Keratinocyte (primary cell): Measurements from ENCODE around the gene ATP5ME. TPM values are rescaled to one million over a fixed set of nuclear protein-coding genes. Genes with fewer than 3 reads are reported as not detected.

Source experiments
- DNase-seq: peaks from one replicate; pipeline ENCODE4 v3.0.0-alpha.2; 2011; ENCODE audit warnings: low read depth, missing footprints, low spot score
- FAIRE-seq: peaks from 2 replicates; lab custom pipeline; 2011; peaks lifted over from hg19 to GRCh38; lab: Jason Lieb, UNC
- H2AFZ ChIP-seq: 2 replicates; pipeline ENCODE4 v1.6.0; 2012; ENCODE audit warnings: low read length, control low read depth, inconsistent platforms; ENCODE audit not compliant: control insufficient read depth
- H3K27ac ChIP-seq: 2 replicates; pipeline ENCODE4 v1.5.1; 2011; ENCODE audit warnings: low read length; ENCODE audit not compliant: control insufficient read depth, insufficient read depth
- H3K27me3 ChIP-seq: 3 replicates; pipeline ENCODE4 v1.6.0; 2011; ENCODE audit warnings: low read length; ENCODE audit not compliant: control insufficient read depth, insufficient read depth; ENCODE audit errors: extremely low read depth
- H3K36me3 ChIP-seq, 2 experiments: 2 replicates in 1 of 2; 3 replicates in 1 of 2; pipeline ENCODE4 v1.5.1; 2011; ENCODE audit warnings: low read length in 2 of 2, mild to moderate bottlenecking in 1 of 2; ENCODE audit not compliant: control insufficient read depth in 2 of 2, insufficient read depth in 2 of 2; ENCODE audit errors: extremely low read depth in 1 of 2
- H3K4me1 ChIP-seq: 3 replicates; pipeline ENCODE4 v1.5.1; 2011; ENCODE audit warnings: low read length; ENCODE audit not compliant: control insufficient read depth, insufficient read depth; ENCODE audit errors: extremely low read depth
- H3K4me2 ChIP-seq: 3 replicates; pipeline ENCODE4 v1.6.0; 2011; ENCODE audit warnings: low read depth, low read length; ENCODE audit not compliant: control insufficient read depth, insufficient read depth; ENCODE audit errors: extremely low read depth
- H3K4me3 ChIP-seq, 3 experiments: fragments of 200-600 bp in 1 of 3; sonication (generic) in 1 of 3; 2 replicates in 2 of 3; 3 replicates in 1 of 3; pipeline ENCODE4 v1.5.1; 2011 to 2016; ENCODE audit warnings: low read length in 3 of 3, mild to moderate bottlenecking in 3 of 3, control low read depth in 2 of 3, inconsistent platforms in 1 of 3, low read depth in 1 of 3, mixed read lengths in 1 of 3, mixed run types in 1 of 3, moderate library complexity in 1 of 3; ENCODE audit not compliant: control insufficient read depth in 2 of 3, insufficient read depth in 2 of 3; ENCODE audit errors: extremely low read depth in 1 of 3
- H3K79me2 ChIP-seq: 2 replicates; pipeline ENCODE4 v1.6.0; 2012; ENCODE audit warnings: low read length; ENCODE audit not compliant: control insufficient read depth, insufficient read depth
- H3K9ac ChIP-seq: 3 replicates; pipeline ENCODE4 v1.6.0; 2011; ENCODE audit warnings: low read length; ENCODE audit not compliant: control insufficient read depth, insufficient read depth; ENCODE audit errors: extremely low read depth
- H3K9me1 ChIP-seq: 3 replicates; pipeline ENCODE4 v1.6.0; 2011; ENCODE audit warnings: low read length; ENCODE audit not compliant: control insufficient read depth, insufficient read depth; ENCODE audit errors: extremely low read depth
- H3K9me3 ChIP-seq: 2 replicates; pipeline ENCODE4 v1.5.1; 2012; ENCODE audit warnings: low read depth, low read length; ENCODE audit not compliant: control insufficient read depth
- H4K20me1 ChIP-seq: 3 replicates; pipeline ENCODE4 v1.6.0; 2011; ENCODE audit warnings: low read length; ENCODE audit not compliant: control insufficient read depth, insufficient read depth; ENCODE audit errors: extremely low read depth
- EZH2 ChIP-seq: IDR thresholded peaks from one replicate; pipeline ENCODE4 v1.6.1; 2012; ENCODE audit warnings: inconsistent platforms, mild to moderate bottlenecking, low read length, moderate library complexity
- dilution Hi-C: fragments of 300-500 bp; cut with MboI; formaldehyde crosslinking; loops from one replicate; pipeline ENCODE4 v1.7.0; 2020; ENCODE audit warnings: low sequenced_read_pairs; ENCODE audit not compliant: extremely low pct_ligation_motif_present
- polyA plus RNA-seq, 5 experiments: library from polyadenylated mRNA; depleted of rRNA in 3 of 5; stranded (reverse) in 3 of 5; stranded (forward) in 1 of 5; unstranded in 1 of 5; fragments of >200 nt; gene quantifications; 1 replicate in 1 of 5; 2 replicates in 3 of 5; 3 replicates in 1 of 5; pipeline versions ENCODE4 v1.2.1 to v1.2.3, GENCODE V29; 2011 to 2012; ENCODE audit warnings: missing spikeins in 2 of 5, low read depth in 1 of 5, low replicate concordance in 1 of 5
- TF ChIP-seq, protein P1 (sequence below), 3 experiments: IDR thresholded peaks in 1 of 3; conservative IDR thresholded peaks in 1 of 3; optimal IDR thresholded peaks in 1 of 3; 2 replicates in 2 of 3; 3 replicates in 1 of 3; pipeline versions ENCODE3 to v1.5.1; 2011; ENCODE audit warnings: low read length in 3 of 3, mild to moderate bottlenecking in 3 of 3, moderate library complexity in 2 of 3, control low read depth in 1 of 3, inconsistent platforms in 1 of 3; ENCODE audit not compliant: insufficient read depth in 2 of 3; ENCODE audit errors: extremely low read depth in 1 of 3

ATP5ME gene
- polyA plus RNA-seq, 1 donor (not counting 4 experiments of a cell fraction or from before 2014, with no cell fraction given), result 438 TPM

DNA sequence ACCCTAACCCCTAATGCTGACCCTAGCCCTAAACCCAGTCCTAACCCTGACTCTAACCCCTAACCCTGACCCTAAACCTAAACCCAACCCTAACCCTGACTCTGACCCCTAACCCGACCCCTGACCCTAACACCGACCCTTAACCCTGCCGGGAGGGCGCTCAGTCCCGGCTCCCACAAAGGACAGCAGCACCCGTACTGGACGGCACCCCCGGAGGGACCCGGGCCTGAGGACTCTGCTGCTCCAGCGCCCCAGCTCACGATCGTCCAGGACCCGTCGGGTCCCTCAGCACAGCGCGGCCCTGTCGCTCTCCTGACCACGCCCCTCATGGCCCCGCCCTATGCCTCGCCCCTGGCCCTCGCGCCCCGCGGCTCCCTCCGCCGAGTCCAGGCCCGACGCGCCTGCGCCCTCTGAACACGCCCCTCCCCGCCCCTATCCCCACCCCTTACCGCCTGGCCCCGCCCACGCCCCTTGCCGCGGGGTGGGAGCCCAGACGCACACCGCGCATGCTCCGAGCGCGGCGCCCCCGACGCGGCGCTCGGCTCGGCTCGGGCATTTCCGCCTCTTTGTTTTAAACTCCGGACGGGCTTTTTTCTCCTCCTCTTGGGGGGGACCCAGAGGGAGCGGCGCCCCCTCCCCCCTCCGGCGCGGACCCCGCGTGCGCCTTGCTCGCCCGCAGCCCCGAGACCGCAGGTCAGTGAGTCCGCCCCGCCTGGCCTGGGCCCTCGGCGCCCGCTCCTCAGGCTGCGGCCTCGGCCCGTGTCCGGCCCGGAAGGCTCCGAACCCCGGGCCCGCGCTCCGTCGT is 31.4 kb upstream of the ATP5ME start, which contains the start of gene PCGF3:
TSS of gene PCGF3 (plus strand) at position 555 of the 805 bp plus-strand sequence. CDS start 27,849 bp downstream, outside the sequence.
- dilution Hi-C loops, result no loop called here
- peaks cover 39% of the 10 kb centered on the region for H3K79me2 ChIP-seq
- FAIRE-seq (no peak), DNase-seq (peak; percentile 61)
- peaks cover 21% of the 10 kb centered on the region for H3K4me1 ChIP-seq
- H3K4me3 ChIP-seq, result peak within 1 kb of the TSS; percentile 83 to 96 (median 89)
- TF ChIP-seq, protein P1, sequence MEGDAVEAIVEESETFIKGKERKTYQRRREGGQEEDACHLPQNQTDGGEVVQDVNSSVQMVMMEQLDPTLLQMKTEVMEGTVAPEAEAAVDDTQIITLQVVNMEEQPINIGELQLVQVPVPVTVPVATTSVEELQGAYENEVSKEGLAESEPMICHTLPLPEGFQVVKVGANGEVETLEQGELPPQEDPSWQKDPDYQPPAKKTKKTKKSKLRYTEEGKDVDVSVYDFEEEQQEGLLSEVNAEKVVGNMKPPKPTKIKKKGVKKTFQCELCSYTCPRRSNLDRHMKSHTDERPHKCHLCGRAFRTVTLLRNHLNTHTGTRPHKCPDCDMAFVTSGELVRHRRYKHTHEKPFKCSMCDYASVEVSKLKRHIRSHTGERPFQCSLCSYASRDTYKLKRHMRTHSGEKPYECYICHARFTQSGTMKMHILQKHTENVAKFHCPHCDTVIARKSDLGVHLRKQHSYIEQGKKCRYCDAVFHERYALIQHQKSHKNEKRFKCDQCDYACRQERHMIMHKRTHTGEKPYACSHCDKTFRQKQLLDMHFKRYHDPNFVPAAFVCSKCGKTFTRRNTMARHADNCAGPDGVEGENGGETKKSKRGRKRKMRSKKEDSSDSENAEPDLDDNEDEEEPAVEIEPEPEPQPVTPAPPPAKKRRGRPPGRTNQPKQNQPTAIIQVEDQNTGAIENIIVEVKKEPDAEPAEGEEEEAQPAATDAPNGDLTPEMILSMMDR (optimal IDR thresholded peaks at IDR 0.05 in 1 of 3, IDR thresholded peaks at IDR 0.05 in 1 of 3, conservative IDR thresholded peaks at IDR 0.05 in 1 of 3; ENCODE audit: extremely low read depth in 1 of 3, insufficient read depth in 2 of 3, low read length in 3 of 3), result no peak
- TF ChIP-seq EZH2, result no peak
- peak within 1 kb of the TSS; percentile 97 for H3K9ac ChIP-seq
- peak within 1 kb of the TSS; percentile 73 for H2AFZ ChIP-seq
- peaks cover 5 to 6% of the 10 kb centered on the region in 2 experiments for H3K36me3 ChIP-seq
- H3K9me3 ChIP-seq, result no peaks in the 10 kb centered on the region
- peaks cover 4% of the 10 kb centered on the region for H3K9me1 ChIP-seq
- peak within 1 kb of the TSS; percentile 92 for H3K4me2 ChIP-seq
- H3K27ac ChIP-seq, result peak within 1 kb of the TSS; percentile 79
- no peaks in the 10 kb centered on the region for H4K20me1 ChIP-seq
- no peaks in the 10 kb centered on the region for H3K27me3 ChIP-seq

DNA sequence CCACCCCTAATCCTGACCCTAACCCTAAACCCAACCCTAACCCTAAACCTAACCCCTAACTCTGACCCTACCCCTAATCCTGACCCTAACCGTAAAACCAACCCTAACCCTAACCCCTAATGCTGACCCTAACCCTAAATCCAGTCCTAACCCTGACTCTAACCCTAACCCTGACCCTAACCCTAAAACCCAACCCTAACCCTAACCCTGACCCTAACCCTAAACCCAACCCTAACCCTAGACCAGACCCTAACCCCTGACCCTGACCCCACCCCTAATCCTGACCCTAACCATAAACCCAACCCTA is 30.8 kb upstream of the ATP5ME start:
- no peak overlapping the region for H2AFZ ChIP-seq
- H3K27me3 ChIP-seq, result no peaks in the 10 kb centered on the region
- H3K9me3 ChIP-seq, result no peaks in the 10 kb centered on the region
- peak overlapping the region; percentile 92 for H3K4me2 ChIP-seq
- H4K20me1 ChIP-seq, result no peaks in the 10 kb centered on the region
- peak overlapping the region; percentile 68 for H3K9ac ChIP-seq
- peak overlapping the region; percentile 61 to 96 (median 69) for H3K4me3 ChIP-seq
- no peak for DNase-seq
- dilution Hi-C loops, result no loop called here
- peaks cover 34% of the 10 kb centered on the region for H3K79me2 ChIP-seq
- no peak for FAIRE-seq
- TF ChIP-seq, protein P1 (optimal IDR thresholded peaks at IDR 0.05 in 1 of 3, IDR thresholded peaks at IDR 0.05 in 1 of 3, conservative IDR thresholded peaks at IDR 0.05 in 1 of 3; ENCODE audit: extremely low read depth in 1 of 3, insufficient read depth in 2 of 3, low read length in 3 of 3), result no peak
- no peak for TF ChIP-seq EZH2
- peaks cover 0 to 2% of the 10 kb centered on the region in 2 experiments for H3K36me3 ChIP-seq
- peaks cover 4% of the 10 kb centered on the region for H3K9me1 ChIP-seq
- H3K4me1 ChIP-seq, result peaks cover 23% of the 10 kb centered on the region
- H3K27ac ChIP-seq, result peak overlapping the region; percentile 67
